Gastrocnemius medialis (tissue), 4 donors: ENCODE measurements around the gene POU1F1. TPM values are rescaled to one million over a fixed set of nuclear protein-coding genes. Genes with fewer than 3 reads are reported as not detected.

Experiments used
- ATAC-seq, 2 donors: fragments of 150-250 bp; one replicate each; pipeline ENCODE4 v1.9.1; 2016
- DNase-seq, 2 donors: peaks; one replicate each; pipeline ENCODE4 v3.0.0-alpha.2; 2019
- H3K27ac ChIP-seq, 4 donors: fragments of 200-600 bp; sonication (generic); 1 replicate in 1 of 4; 2 replicates in 3 of 4; pipeline ENCODE4 v1.5.1; 2016 to 2018; ENCODE audit warnings: mild to moderate bottlenecking in 2 of 4, moderate library complexity in 1 of 4
- H3K27me3 ChIP-seq, 3 donors: fragments of 200-600 bp; sonication (generic) in 2 of 3; 1 replicate in 1 of 3; 2 replicates in 2 of 3; pipeline versions ENCODE4 v1.5.1 to v1.6.0; 2016 to 2019; ENCODE audit warnings: mild to moderate bottlenecking in 1 of 3, moderate library complexity in 1 of 3
- H3K36me3 ChIP-seq, 2 donors: fragments of 200-600 bp; sonication (generic) in 1 of 2; one replicate each; pipeline ENCODE4 v1.5.1; 2017 to 2018
- H3K4me1 ChIP-seq, 2 donors: fragments of 200-600 bp; sonication (generic) in 1 of 2; one replicate each; pipeline ENCODE4 v1.5.1; 2016 to 2017; ENCODE audit warnings: mild to moderate bottlenecking in 2 of 2
- H3K4me3 ChIP-seq, 4 donors: fragments of 200-600 bp; sonication (generic) in 3 of 4; 1 replicate in 1 of 4; 2 replicates in 3 of 4; pipeline ENCODE4 v1.5.1; 2016 to 2019; ENCODE audit warnings: mild to moderate bottlenecking in 2 of 4
- H3K9me3 ChIP-seq, 3 donors: fragments of 200-600 bp; sonication (generic) in 2 of 3; 1 replicate in 1 of 3; 2 replicates in 2 of 3; pipeline ENCODE4 v1.5.1; 2016 to 2019
- POLR2A ChIP-seq, 2 donors: fragments of 450-650 bp; IDR thresholded peaks; one replicate each; pipeline ENCODE4 v1.6.1; 2017; ENCODE audit warnings: antibody characterized with exemption in 2 of 2, mild to moderate bottlenecking in 2 of 2, moderate library complexity in 2 of 2
- in situ Hi-C, 4 donors: fragments of 200-750 bp; cut with MboI; loops; one replicate each; pipeline versions ENCODE4 v1.15.0 to v1.8.0; 2017; ENCODE audit warnings: low sequenced_read_pairs in 4 of 4
- intact Hi-C: fragments of 100-400 bp; cut with DNase I; formaldehyde crosslinking; loops from one replicate; pipeline ENCODE4 v1.15.1; 2023; ENCODE audit warnings: low total_unique reads
- total RNA-seq, 4 donors: library from RNA; depleted of rRNA; stranded (reverse); fragments of >200 nt; gene quantifications; one replicate each; pipeline versions ENCODE4 v1.1.0 to v1.2.3, GENCODE V29; 2016
- TF ChIP-seq, protein P1 (sequence below), 5 experiments: fragments of 450-650 bp in 3 of 5; fragments of 200-600 bp in 2 of 5; sonication (generic) in 2 of 5; IDR thresholded peaks in 4 of 5; conservative IDR thresholded peaks in 1 of 5; 1 replicate in 4 of 5; 2 replicates in 1 of 5; pipeline ENCODE4 v1.5.1; 2016 to 2019; ENCODE audit warnings: antibody characterized with exemption in 5 of 5, mild to moderate bottlenecking in 3 of 5, moderate library complexity in 3 of 5

The POU1F1 gene, protein sequence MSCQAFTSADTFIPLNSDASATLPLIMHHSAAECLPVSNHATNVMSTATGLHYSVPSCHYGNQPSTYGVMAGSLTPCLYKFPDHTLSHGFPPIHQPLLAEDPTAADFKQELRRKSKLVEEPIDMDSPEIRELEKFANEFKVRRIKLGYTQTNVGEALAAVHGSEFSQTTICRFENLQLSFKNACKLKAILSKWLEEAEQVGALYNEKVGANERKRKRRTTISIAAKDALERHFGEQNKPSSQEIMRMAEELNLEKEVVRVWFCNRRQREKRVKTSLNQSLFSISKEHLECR
- total RNA-seq = not detected

DNA sequence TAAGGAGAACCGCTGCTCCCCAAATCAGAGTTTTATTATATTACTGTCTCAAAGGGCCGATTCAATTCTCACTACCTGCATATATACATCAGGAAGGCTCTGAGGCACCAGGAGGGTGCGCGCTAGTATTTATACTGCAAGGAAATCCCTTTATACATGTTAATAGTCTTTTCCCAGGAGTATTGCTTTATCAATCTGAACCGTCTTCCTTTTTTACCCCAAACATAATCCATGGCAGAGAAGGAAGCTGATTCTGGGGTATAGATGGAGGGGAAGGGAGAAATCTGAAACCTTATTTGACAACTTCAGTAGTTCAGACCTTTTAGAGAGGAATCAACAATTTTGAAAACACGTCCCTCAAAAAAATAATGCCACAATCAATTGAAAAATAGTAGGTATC lies at the start of gene POU1F1:
POU1F1 (minus strand) TSS at position 101 of the 400 bp plus-strand sequence. CDS start 122 bp downstream, outside the sequence.
- Histone ChIP-seq H3K27ac (no peak within 1 kb of the TSS), H3K36me3 (no peaks in the 10 kb centered on the region), H3K4me3 (no peak within 1 kb of the TSS), H3K9me3 (no peaks in the 10 kb centered on the region), H3K4me1 (no peaks in the 10 kb centered on the region), H3K27me3 (no peaks in the 10 kb centered on the region)
- no peak for ATAC-seq
- intact Hi-C loops (no loop called here), in situ Hi-C loops (no loop called here)
- TF ChIP-seq POLR2A (IDR thresholded peaks at IDR 0.05) = no peak
- TF ChIP-seq, protein P1, sequence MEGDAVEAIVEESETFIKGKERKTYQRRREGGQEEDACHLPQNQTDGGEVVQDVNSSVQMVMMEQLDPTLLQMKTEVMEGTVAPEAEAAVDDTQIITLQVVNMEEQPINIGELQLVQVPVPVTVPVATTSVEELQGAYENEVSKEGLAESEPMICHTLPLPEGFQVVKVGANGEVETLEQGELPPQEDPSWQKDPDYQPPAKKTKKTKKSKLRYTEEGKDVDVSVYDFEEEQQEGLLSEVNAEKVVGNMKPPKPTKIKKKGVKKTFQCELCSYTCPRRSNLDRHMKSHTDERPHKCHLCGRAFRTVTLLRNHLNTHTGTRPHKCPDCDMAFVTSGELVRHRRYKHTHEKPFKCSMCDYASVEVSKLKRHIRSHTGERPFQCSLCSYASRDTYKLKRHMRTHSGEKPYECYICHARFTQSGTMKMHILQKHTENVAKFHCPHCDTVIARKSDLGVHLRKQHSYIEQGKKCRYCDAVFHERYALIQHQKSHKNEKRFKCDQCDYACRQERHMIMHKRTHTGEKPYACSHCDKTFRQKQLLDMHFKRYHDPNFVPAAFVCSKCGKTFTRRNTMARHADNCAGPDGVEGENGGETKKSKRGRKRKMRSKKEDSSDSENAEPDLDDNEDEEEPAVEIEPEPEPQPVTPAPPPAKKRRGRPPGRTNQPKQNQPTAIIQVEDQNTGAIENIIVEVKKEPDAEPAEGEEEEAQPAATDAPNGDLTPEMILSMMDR (IDR thresholded peaks at IDR 0.05 in 4 of 5, conservative IDR thresholded peaks at IDR 0.05 in 1 of 5) = no peak
- DNase-seq = no peak

DNA sequence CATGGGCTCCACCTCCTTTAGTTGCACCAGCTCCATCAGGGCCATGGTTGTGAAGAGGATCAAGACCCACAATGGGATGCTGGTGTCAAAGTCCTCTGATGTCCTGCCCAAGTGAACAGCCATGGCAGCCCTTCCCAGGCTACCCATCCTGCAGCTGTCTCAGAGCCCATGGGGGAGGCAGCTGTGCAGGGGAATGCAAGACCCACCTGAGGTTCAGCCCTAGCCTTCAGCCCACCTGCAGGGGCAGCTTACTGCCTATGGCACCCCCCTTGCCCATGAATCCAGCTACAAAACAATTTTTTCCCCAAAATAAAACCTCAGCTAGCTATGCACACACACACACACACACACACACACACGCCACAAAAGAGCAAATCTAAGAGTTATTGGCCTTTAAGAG lies 48.2 kb upstream of the POU1F1 start:
- Histone ChIP-seq H3K9me3 (no peaks in the 10 kb centered on the region), H3K36me3 (no peaks in the 10 kb centered on the region), H3K27ac (no peak overlapping the region), H3K4me1 (no peaks in the 10 kb centered on the region), H3K27me3 (no peaks in the 10 kb centered on the region), H3K4me3 (no peak overlapping the region)
- in situ Hi-C loops = no loop called here
- intact Hi-C loops = no loop called here
- TF ChIP-seq POLR2A (IDR thresholded peaks at IDR 0.05) = no peak
- TF ChIP-seq, protein P1 (IDR thresholded peaks at IDR 0.05 in 4 of 5, conservative IDR thresholded peaks at IDR 0.05 in 1 of 5) = no peak
- no peak for DNase-seq
- ATAC-seq = no peak

DNA sequence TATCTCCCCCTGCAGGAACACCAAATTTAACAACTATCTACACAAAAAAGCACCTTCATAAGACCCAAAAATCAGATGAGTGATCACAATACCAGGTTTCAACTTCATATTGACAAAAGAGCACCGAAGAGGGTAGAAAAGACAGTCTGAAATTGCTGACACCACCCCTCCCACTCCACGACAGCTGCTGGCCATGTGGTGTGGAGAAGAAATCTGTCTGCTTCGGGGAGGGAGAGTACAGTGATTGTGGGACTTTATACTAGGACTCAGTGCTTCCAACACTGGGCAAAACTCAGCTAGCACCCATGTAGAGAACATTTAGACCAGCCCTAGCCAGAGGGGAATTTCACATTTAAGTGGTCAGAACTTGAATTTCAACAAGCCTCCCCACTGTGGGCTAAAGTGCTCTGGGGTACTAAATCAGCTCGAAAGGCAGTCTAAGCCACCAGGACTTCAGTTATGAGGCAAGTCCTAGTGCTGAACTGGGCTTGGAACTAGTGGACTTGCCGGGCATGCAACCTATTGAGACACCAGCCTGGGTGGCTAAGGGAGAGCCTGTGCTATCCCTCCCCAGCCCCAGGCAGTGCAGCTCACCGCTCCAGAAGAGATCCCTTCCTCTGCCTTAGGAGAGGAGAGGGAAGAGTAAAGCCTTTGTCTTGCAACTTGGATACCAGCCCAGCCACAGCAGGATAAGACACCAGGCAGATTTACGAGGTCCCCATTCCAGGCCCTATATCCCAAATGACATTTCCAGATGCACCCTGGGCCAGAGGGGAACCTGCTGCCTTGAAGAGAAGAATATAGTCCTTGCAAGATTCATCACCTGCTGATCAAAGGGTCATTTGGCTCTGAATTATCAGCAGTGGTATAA lies 44.6 kb upstream of the POU1F1 start:
- Histone ChIP-seq H3K36me3 (no peaks in the 10 kb centered on the region), H3K27me3 (no peaks in the 10 kb centered on the region), H3K4me1 (no peaks in the 10 kb centered on the region), H3K9me3 (no peaks in the 10 kb centered on the region), H3K27ac (no peak overlapping the region), H3K4me3 (no peak overlapping the region)
- no peak for ATAC-seq
- in situ Hi-C loops = no loop called here
- TF ChIP-seq, protein P1 (IDR thresholded peaks at IDR 0.05 in 4 of 5, conservative IDR thresholded peaks at IDR 0.05 in 1 of 5) = no peak
- TF ChIP-seq POLR2A (IDR thresholded peaks at IDR 0.05) = no peak
- intact Hi-C loops = no loop called here
- no peak for DNase-seq

DNA sequence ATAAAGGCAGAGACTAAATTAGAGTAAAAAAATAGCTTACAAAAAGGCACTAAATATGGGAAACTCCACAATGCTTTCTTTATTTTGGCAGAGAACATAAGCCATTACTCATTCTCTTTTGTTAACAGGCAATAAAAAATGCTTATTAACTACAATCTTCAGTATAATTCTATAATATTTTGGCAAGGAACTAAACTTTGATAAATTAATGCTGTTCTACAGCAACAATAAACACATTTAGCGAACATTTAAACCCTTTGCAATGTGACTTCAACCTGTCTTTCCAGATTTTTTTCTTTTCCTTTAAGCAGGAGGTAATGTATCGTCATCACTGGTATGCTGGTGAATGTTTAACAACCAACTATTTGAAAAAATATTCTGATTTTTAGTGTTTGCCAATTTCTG lies 42.2 kb upstream of the POU1F1 start:
- Histone ChIP-seq H3K36me3 (no peaks in the 10 kb centered on the region), H3K4me1 (no peaks in the 10 kb centered on the region), H3K9me3 (no peaks in the 10 kb centered on the region), H3K27ac (no peak overlapping the region), H3K4me3 (no peak overlapping the region), H3K27me3 (no peaks in the 10 kb centered on the region)
- TF ChIP-seq POLR2A (IDR thresholded peaks at IDR 0.05) = no peak
- TF ChIP-seq, protein P1 (IDR thresholded peaks at IDR 0.05 in 4 of 5, conservative IDR thresholded peaks at IDR 0.05 in 1 of 5) = no peak
- in situ Hi-C loops = no loop called here
- intact Hi-C loops = no loop called here
- ATAC-seq = no peak
- no peak for DNase-seq
